GM12878 (cell line): ENCODE measurements around the gene ANTXR1. TPM values are rescaled to one million over a fixed set of nuclear protein-coding genes. Genes with fewer than 3 reads are reported as not detected.

Source experiments
- ATAC-seq: fragments of 200-7000 bp; cut with Tn5 transposase; 3 replicates; pipeline ENCODE4 v1.9.1; 2020; ENCODE audit warnings: mild to moderate bottlenecking, moderate library complexity
- BruUV-seq: library from RNA; stranded (reverse); fragments of 400-500 nt; replicated peaks from 2 replicates; lab custom pipeline; 2021; lab: Mats Ljungman, UMichigan
- CTCF ChIA-PET: fragments of 300-600 bp; sonication (Branson Sonifier 250); formaldehyde crosslinking; extraction: SDS; loops from one replicate; lab custom pipeline; 2021; ENCODE audit warnings: inconsistent platforms; lab: Yijun Ruan, JAX
- POLR2A ChIA-PET: fragments of 350-600 bp; formaldehyde crosslinking; extraction: SDS; loops from one replicate; lab custom pipeline; 2021; ENCODE audit warnings: inconsistent platforms; lab: Charles Lee
- RAD21 ChIA-PET: fragments of 300-600 bp; sonication (Branson Sonifier 250); formaldehyde crosslinking; loops from one replicate; lab custom pipeline; 2023; ENCODE audit warnings: antibody characterized with exemption; ENCODE audit not compliant: unreplicated experiment; lab: Charles Lee
- SMC1A ChIA-PET: fragments of 300-600 bp; sonication (Branson Sonifier 250); formaldehyde crosslinking; loops from one replicate; lab custom pipeline; 2023; ENCODE audit not compliant: unreplicated experiment, uncharacterized antibody; lab: Charles Lee
- DNase-seq: peaks from one replicate; pipeline ENCODE4 v3.0.0-alpha.2; 2011; ENCODE audit warnings: low read depth, low spot score
- FAIRE-seq: peaks from 3 replicates; lab custom pipeline; 2011; peaks lifted over from hg19 to GRCh38; lab: Jason Lieb, UNC
- H2AFZ ChIP-seq: 2 replicates; pipeline ENCODE4 v1.6.0; 2011; ENCODE audit warnings: low read depth, low read length, control low read depth; ENCODE audit not compliant: control insufficient read depth
- H3K27ac ChIP-seq: 2 replicates; pipeline ENCODE4 v1.5.1; 2011; ENCODE audit warnings: control low read depth; ENCODE audit not compliant: control insufficient read depth, insufficient read depth
- H3K27me3 ChIP-seq, 2 experiments: replicated peaks in 1 of 2; 2 replicates each; pipeline versions ENCODE4 v1.6.0 to v1.6.1; 2011; ENCODE audit warnings: low read length in 1 of 2; ENCODE audit not compliant: control insufficient read depth in 2 of 2, insufficient read depth in 2 of 2
- H3K36me3 ChIP-seq, 2 experiments: 2 replicates each; pipeline ENCODE4 v1.5.1; 2011; ENCODE audit warnings: low read length in 1 of 2; ENCODE audit not compliant: control insufficient read depth in 2 of 2, insufficient read depth in 2 of 2
- H3K4me1 ChIP-seq: 2 replicates; pipeline ENCODE4 v1.6.1; 2011; ENCODE audit warnings: mild to moderate bottlenecking, low read length, moderate library complexity, mixed read lengths; ENCODE audit not compliant: control insufficient read depth, insufficient read depth
- H3K4me2 ChIP-seq: 2 replicates; pipeline ENCODE4 v1.6.0; 2011; ENCODE audit warnings: control low read depth; ENCODE audit not compliant: control insufficient read depth, insufficient read depth
- H3K4me3 ChIP-seq: fragments of 200-600 bp; sonication (generic); 2 replicates; pipeline ENCODE4 v1.5.1; 2016
- H3K79me2 ChIP-seq: 2 replicates; pipeline ENCODE4 v1.6.0; 2011; ENCODE audit warnings: low read length; ENCODE audit not compliant: control insufficient read depth, insufficient read depth
- H3K9ac ChIP-seq: 2 replicates; pipeline ENCODE4 v1.8.0; 2011; ENCODE audit warnings: low read length, control low read depth, mixed read lengths; ENCODE audit not compliant: control insufficient read depth, insufficient read depth
- H3K9me3 ChIP-seq: replicated peaks from 3 replicates; pipeline ENCODE4 v1.5.1; 2011; ENCODE audit warnings: mild to moderate bottlenecking, low read length; ENCODE audit not compliant: control insufficient read depth, insufficient read depth
- H4K20me1 ChIP-seq: 2 replicates; pipeline ENCODE4 v1.6.0; 2011; ENCODE audit not compliant: control insufficient read depth, insufficient read depth
- BRCA1 ChIP-seq: IDR thresholded peaks from 2 replicates; pipeline ENCODE4 v1.6.1; 2011; ENCODE audit warnings: low read depth, low read length, improper control_type of control experiment
- IKZF1 ChIP-seq: fragments of 450-650 bp; conservative IDR thresholded peaks from 2 replicates; pipeline ENCODE4 v1.6.1; 2017; ENCODE audit warnings: antibody characterized with exemption, mild to moderate bottlenecking
- KDM1A ChIP-seq: fragments of 200-600 bp; sonication (generic); IDR thresholded peaks from 2 replicates; pipeline ENCODE4 v1.6.1; 2016; ENCODE audit warnings: borderline replicate concordance
- LARP7 ChIP-seq: fragments of 450-650 bp; IDR thresholded peaks from 2 replicates; pipeline ENCODE4 v1.6.1; 2017; ENCODE audit warnings: mild to moderate bottlenecking
- MTA3 ChIP-seq: IDR thresholded peaks from 2 replicates; pipeline ENCODE4 v1.6.1; 2012; ENCODE audit warnings: low read length, inconsistent platforms, borderline replicate concordance
- WGBS: methylation state at CpG from one replicate; pipeline ENCODE4 v1.1.6; 2016; ENCODE audit warnings: low lambda C conversion rate; ENCODE audit not compliant: insufficient replicate concordance, insufficient coverage; ENCODE audit errors: missing lambda C conversion rate; 5-methylcytosine and 5-hydroxymethylcytosine counted together
- in situ Hi-C: fragments of 300-500 bp; cut with MboI; formaldehyde crosslinking; loops from 9 replicates; pipeline ENCODE4 v1.14.3; 2018; ENCODE audit warnings: mixed read lengths
- intact Hi-C: fragments of 100-400 bp; cut with micrococcal nuclease; formaldehyde crosslinking; loops from one replicate; pipeline ENCODE4 v1.14.2; 2022; ENCODE audit not compliant: unreplicated experiment
- polyA plus RNA-seq, 11 experiments: library from polyadenylated mRNA; depleted of rRNA in 4 of 11; unstranded in 6 of 11; stranded (reverse) in 5 of 11; fragments of >200 nt; fragmentation: Nextera tagmentation in 4 of 11; fragmentation: Illumina TruSeq in 1 of 11; extraction: Ambion mirVana in 4 of 11; extraction: Trizol in 1 of 11; gene quantifications; 1 replicate in 1 of 11; 2 replicates in 10 of 11; pipeline versions ENCODE4 v1.2.1 to v1.2.3, GENCODE V29; 2011 to 2016; ENCODE audit warnings: inconsistent platforms in 2 of 11, missing spikeins in 2 of 11, low read depth in 1 of 11
- total RNA-seq, 4 experiments: library from RNA; depleted of rRNA in 3 of 4; stranded (reverse); fragments of >200 nt in 3 of 4; fragmentation: Illumina TruSeq in 1 of 4; extraction: Trizol in 1 of 4; gene quantifications; 2 replicates each; pipeline versions ENCODE4 v1.2.1 to v1.2.3, GENCODE V29; 2013 to 2021
- TF ChIP-seq, protein P1 (sequence below): IDR thresholded peaks from 2 replicates; pipeline ENCODE4 v1.6.1; 2012; ENCODE audit warnings: low read depth, low read length, improper control_type of control experiment

Gene ANTXR1
- total and polyA plus RNA-seq, 10 of the 15 experiments (the other 5 are each of a cell fraction or from before 2014, with no cell fraction given) = 0.09 to 0.26 TPM; not detected in 8

DNA sequence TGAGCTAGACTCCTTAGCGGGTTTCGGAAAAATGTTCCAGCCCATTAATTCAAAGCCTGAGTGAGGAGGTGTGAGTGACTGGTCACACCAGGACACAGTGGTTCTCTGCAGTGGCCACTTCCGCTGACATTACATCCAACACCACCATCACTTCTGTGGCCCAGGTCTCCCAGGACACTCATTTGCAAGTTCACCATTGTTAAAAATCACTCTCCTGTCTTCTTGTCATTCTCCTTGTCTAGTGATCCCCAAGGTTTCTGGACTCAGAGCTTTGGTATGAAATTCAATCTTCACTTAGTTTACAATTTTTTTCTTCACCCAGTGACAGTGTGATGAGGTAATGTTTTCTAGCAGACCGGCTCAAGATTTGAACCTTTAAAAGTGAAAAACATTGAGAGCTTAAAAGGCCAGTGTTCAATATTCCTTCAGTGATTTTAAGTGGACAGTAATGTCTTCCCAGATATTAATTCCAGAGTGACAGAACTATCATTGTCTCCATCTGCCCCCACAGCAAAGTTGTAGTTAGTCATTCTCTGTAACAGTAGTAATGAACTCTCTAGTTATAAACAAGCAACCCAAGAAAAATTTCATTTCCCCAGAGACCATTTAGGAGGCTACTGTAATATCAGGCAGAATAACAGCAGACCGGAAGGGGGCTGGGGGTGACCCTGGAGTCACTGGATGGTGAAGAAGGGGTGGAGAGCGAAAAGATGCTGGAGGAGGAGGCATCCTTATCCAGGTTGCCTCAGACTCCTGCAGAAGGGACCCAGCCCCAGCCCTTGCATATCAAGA lies 209.2 kb downstream of the ANTXR1 start (continued):
- TF ChIP-seq IKZF1 = no peak
- TF ChIP-seq MTA3 = no peak
- TF ChIP-seq KDM1A = no peak
- TF ChIP-seq, protein P1, sequence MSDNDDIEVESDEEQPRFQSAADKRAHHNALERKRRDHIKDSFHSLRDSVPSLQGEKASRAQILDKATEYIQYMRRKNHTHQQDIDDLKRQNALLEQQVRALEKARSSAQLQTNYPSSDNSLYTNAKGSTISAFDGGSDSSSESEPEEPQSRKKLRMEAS = no peak
- no peak for TF ChIP-seq LARP7

DNA sequence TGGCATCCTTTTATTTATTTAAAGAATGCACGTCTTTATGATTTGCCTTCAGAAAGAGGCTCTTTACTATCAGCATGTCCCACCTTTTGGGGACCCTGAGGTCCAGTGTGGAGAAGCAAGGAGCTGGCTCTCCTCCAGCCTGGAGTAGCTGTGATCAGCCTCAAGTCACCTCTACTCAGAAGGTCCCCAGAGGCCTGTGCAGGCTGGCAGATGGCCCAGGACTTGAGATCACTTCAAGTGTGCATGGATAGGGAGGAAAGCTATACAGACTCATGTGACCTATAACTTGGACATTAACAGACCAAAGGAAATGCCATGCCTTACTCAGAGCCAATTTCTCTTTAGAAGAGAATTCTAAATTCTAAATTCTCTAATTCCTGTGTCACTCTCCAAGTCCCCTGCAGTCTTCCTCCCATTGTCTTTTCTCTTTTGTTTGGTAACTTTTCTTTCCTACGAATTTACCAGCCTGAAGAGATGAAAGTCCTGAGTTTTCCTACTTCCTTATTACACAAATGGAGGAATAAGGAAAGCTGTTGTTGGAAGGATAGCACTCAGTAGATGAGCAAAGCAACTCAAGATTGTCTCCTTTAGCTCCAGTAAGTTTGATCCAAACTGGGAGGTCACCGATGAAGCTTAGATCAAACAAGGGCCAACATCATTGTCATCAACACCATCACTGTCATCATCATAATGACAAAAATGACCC lies 210.1 kb downstream of the ANTXR1 start:
- Histone ChIP-seq H3K27me3 (peaks cover 1 to 7% of the 10 kb centered on the region in 2 experiments; a peak in 3 of 4 replicates), H4K20me1 (no peaks in the 10 kb centered on the region), H3K27ac (no peak overlapping the region), H3K4me2 (no peak overlapping the region), H3K4me1 (no peaks in the 10 kb centered on the region), H2AFZ (no peak overlapping the region), H3K4me3 (no peak overlapping the region), H3K79me2 (no peaks in the 10 kb centered on the region), H3K36me3 (no peaks in the 10 kb centered on the region), H3K9ac (no peak overlapping the region), H3K9me3 (no peaks in the 10 kb centered on the region)
- RAD21 ChIA-PET = no interaction called here
- FAIRE-seq = peak; percentile 31
- intact Hi-C loops = no loop called here
- in situ Hi-C loops = no loop called here
- SMC1A ChIA-PET = interaction anchor here (1.0 kb wide), 1 partner anchor 158 kb away, joined by 3 read pairs; no protein-coding TSS in a partner anchor
- 33% methylated on average over 3 of the region's 3 CpGs for WGBS
- POLR2A ChIA-PET = no interaction called here
- no peak for ATAC-seq
- TF ChIP-seq BRCA1 = no peak
- CTCF ChIA-PET = interaction anchor here (0.5 kb wide), 1 partner anchor 720 kb away, joined by 4 read pairs; no protein-coding TSS in a partner anchor
- BruUV-seq = no TSS peak
- no peak for DNase-seq
